Mucosa of descending colon (tissue), 3 donors: Measurements from ENCODE around the gene MTUS2. TPM values are rescaled to one million over a fixed set of nuclear protein-coding genes. Genes with fewer than 3 reads are reported as not detected.

Source experiments
- ATAC-seq: fragments of 200-7000 bp; cut with Tn5 transposase; one replicate; pipeline ENCODE4 v1.9.1; 2020; ENCODE audit warnings: mild to moderate bottlenecking, moderate library complexity
- DNase-seq, 3 donors: peaks; one replicate each; pipeline ENCODE4 v3.0.0-alpha.2; 2020
- H3K36me3 ChIP-seq: fragments of 200-600 bp; one replicate; pipeline ENCODE4 v1.8.0; 2021; ENCODE audit warnings: low read depth, mild to moderate bottlenecking
- H3K4me1 ChIP-seq: fragments of 200-600 bp; one replicate; pipeline ENCODE4 v1.8.0; 2021; ENCODE audit warnings: low read depth, mild to moderate bottlenecking
- H3K4me3 ChIP-seq: fragments of 200-600 bp; one replicate; pipeline ENCODE4 v1.8.0; 2021; ENCODE audit warnings: mild to moderate bottlenecking
- H3K9me3 ChIP-seq: fragments of 200-600 bp; one replicate; pipeline ENCODE4 v1.8.0; 2021; ENCODE audit warnings: mild to moderate bottlenecking
- intact Hi-C, 2 donors: fragments of 100-400 bp; cut with DNase I in 1 of 2; cut with micrococcal nuclease in 1 of 2; formaldehyde crosslinking; loops; one replicate each; pipeline versions ENCODE4 v1.11.0 to v1.11.1; 2022; cut with DNase I, micrococcal nuclease
- total RNA-seq, 3 donors: library from RNA; stranded (reverse); fragmentation: NEBNext Ultra II Directional in 2 of 3; extraction: Animal tissue kit (Norgen Biotek cat#: 25700) in 2 of 3; gene quantifications; one replicate each; pipeline versions ENCODE4 v1.2.1 to v1.2.4, GENCODE V29; 2021 to 2023
- TF ChIP-seq, protein P1 (sequence below): fragments of 200-600 bp; IDR thresholded peaks from one replicate; pipeline ENCODE4 v1.8.0; 2022; ENCODE audit warnings: antibody characterized with exemption, mild to moderate bottlenecking
- donor health status: DM: no; HTN: no; CAD: no; lungs with moderate emphysema.
- donor health status: DM: no; HTN: no; CAD: no.
- donor health status: DM: no; HTN: yes; CAD: no.

Gene MTUS2
- total RNA-seq, 3 donors from 2014 or later, result 0.09 to 0.85 (median 0.60) TPM

DNA sequence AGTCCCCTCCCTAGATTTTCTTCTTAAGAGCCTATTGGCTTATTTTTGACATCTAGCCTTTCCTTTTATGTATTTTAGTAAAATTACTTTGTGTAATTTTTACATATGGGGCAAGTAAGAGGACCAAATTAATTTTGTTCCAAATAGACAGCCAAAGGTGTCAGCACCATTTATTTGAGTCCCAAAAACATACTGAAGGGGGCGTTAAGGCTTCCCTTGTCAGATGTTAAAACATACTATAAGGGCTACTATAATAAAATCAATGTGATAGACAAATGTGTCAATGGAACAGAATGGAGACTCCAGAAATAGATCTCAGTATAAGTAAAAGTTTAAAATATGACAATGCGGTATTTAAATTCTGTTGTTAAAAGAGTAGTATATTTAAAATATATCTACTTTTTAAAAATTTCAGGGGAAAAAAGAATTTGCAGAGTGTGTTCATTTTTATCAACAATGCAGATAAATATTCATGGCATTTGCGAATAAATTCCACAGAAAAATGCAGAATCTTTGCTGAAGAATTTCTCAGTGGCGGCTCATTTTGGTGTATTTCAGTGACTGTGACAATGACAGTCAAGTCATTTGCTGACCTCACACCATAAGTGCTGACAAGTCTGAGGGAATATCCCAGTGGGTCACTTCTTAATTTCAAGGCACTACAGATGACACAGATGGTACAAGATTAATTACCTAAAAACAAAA, 133.7 kb downstream of the MTUS2 start:
- ATAC-seq, result no peak

DNA sequence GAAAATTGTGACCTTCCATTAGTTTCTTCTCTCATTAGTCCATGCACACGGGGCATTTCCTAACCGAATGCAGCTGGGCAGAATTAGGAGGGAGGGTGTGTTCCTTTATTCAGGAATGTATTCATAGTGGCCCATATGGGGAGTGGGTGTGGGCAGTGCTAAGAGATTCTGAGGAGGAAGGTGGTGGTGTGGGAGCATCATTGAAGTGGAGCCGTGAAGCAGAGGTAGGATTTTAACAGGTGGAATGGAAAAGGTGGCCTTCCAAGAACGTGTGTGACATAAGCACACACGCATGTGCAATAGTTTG, 134.2 kb downstream of the MTUS2 start:
- Histone ChIP-seq H3K4me1 (no peaks in the 10 kb centered on the region), H3K36me3 (no peaks in the 10 kb centered on the region), H3K4me3 (no peak overlapping the region), H3K9me3 (no peaks in the 10 kb centered on the region)
- DNase-seq, result no peak
- no peak for ATAC-seq
- intact Hi-C loops, result no loop called here
- TF ChIP-seq, protein P1, sequence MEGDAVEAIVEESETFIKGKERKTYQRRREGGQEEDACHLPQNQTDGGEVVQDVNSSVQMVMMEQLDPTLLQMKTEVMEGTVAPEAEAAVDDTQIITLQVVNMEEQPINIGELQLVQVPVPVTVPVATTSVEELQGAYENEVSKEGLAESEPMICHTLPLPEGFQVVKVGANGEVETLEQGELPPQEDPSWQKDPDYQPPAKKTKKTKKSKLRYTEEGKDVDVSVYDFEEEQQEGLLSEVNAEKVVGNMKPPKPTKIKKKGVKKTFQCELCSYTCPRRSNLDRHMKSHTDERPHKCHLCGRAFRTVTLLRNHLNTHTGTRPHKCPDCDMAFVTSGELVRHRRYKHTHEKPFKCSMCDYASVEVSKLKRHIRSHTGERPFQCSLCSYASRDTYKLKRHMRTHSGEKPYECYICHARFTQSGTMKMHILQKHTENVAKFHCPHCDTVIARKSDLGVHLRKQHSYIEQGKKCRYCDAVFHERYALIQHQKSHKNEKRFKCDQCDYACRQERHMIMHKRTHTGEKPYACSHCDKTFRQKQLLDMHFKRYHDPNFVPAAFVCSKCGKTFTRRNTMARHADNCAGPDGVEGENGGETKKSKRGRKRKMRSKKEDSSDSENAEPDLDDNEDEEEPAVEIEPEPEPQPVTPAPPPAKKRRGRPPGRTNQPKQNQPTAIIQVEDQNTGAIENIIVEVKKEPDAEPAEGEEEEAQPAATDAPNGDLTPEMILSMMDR, result no peak

More for the DNA sequence above, 133.7 kb downstream of the MTUS2 start:
- TF ChIP-seq, protein P1, result no peak
- no peak for DNase-seq
- intact Hi-C loops, result no loop called here
- no peaks in the 10 kb centered on the region for H3K36me3 ChIP-seq
- no peaks in the 10 kb centered on the region for H3K4me1 ChIP-seq
- no peaks in the 10 kb centered on the region for H3K9me3 ChIP-seq
- H3K4me3 ChIP-seq, result no peak overlapping the region

DNA sequence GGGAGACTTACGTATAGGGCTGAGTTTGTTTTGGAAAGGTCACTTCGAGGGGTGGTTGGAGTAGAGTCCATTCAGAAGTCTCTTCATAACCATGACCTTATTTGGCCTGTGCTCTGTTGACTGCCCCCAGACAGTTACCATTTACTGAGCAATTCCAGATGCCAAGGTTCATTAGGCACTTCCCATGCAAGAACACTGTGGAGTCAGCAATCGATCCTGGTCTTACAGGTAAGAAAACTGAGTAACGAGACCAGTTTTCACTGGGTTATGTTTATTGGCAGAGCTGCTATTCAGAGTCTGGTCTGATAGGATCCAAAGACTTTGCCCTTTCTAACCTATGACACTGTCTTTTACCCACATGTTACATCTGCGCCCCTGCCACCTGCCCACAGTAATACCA, 134.7 kb downstream of the MTUS2 start:
- Histone ChIP-seq H3K4me3 (no peak overlapping the region), H3K36me3 (no peaks in the 10 kb centered on the region), H3K9me3 (no peaks in the 10 kb centered on the region), H3K4me1 (no peaks in the 10 kb centered on the region)
- DNase-seq, result no peak
- ATAC-seq, result no peak
- TF ChIP-seq, protein P1, result no peak
- intact Hi-C loops, result no loop called here

DNA sequence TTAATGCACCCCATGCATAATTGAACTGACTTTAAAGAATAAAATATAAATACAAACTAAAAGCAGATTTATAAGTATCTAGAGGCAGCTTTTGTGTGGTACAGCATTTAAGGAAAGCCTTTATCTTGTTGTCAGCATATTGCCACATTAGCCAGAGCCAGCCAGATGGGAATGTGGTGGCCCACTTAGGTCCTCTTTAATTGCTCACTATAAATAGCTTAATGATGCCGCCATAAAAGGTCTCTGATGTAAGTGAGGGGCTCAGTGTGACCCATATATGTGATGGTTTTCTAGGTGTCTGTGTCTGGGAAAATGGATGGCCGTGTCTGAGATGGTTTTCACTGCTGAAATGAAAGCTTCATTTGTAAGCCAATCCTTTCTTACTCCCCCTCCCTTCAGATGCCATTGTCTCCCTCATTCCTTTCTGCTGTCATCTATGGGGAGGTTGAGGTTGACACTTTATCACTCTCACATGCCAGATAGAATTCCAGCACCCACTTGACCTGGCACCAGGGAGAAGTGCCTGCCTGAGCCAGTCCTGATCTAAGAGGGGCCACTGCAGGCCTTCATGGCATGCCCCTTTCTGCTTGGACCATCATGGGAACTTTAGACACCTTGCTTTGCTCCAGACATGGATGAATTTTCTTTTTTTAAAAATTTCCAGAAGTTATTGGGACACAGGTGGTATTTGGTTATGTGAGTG, 135.3 kb downstream of the MTUS2 start:
- TF ChIP-seq, protein P1, result no peak
- intact Hi-C loops, result no loop called here
- ATAC-seq, result no peak
- Histone ChIP-seq H3K36me3 (no peaks in the 10 kb centered on the region), H3K9me3 (no peaks in the 10 kb centered on the region), H3K4me1 (no peaks in the 10 kb centered on the region), H3K4me3 (no peak overlapping the region)
- DNase-seq, result no peak

DNA sequence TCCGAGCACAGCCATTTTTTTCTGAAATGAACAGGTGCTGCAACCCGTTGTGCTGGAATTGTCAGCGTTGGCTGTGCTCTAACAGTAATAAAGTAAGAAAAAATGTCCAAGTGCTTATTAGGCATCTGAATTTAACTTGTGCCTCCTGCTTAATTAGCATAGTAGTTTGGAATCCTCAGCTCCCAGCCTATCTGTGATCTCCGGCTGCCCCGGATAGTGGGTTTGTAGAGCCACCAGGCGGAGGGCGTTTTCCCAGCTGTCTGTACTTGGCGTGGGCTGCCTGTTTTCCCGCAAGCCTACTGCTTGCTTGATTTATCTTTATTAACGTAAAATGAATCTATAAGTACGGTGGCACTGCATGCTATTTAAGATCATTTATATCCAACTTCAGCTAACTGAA, 137.9 kb downstream of the MTUS2 start:
- Histone ChIP-seq H3K9me3 (no peaks in the 10 kb centered on the region), H3K4me1 (no peaks in the 10 kb centered on the region), H3K36me3 (no peaks in the 10 kb centered on the region), H3K4me3 (no peak overlapping the region)
- intact Hi-C loops, result no loop called here
- no peak for ATAC-seq
- TF ChIP-seq, protein P1, result no peak
- DNase-seq, result no peak
